K562 (cell line): ENCODE measurements around the gene BBS1. TPM values are rescaled to one million over a fixed set of nuclear protein-coding genes. Genes with fewer than 3 reads are reported as not detected.

Experiments used
- ARNT ChIP-seq, 2 experiments: fragments of 450-650 bp; IDR thresholded peaks; 2 replicates each; pipeline ENCODE4 v1.6.1; 2016; ENCODE audit warnings: mild to moderate bottlenecking in 1 of 2
- EGR1 ChIP-seq: fragments of 450-650 bp; conservative IDR thresholded peaks from 2 replicates; pipeline ENCODE4 v1.6.1; 2017; ENCODE audit warnings: mild to moderate bottlenecking
- FOSL1 ChIP-seq: fragments of 200-800 bp; sonication (Bioruptor generic); conservative IDR thresholded peaks from 2 replicates; pipeline ENCODE4 v1.6.1; 2016; ENCODE audit warnings: missing genetic modification characterization, missing compliant biosample characterization
- FOXK1 ChIP-seq: sonication (generic); formaldehyde crosslinking; IDR thresholded peaks from 2 replicates; pipeline ENCODE4 v1.8.0; 2022; ENCODE audit warnings: missing genetic modification reagents, mild to moderate bottlenecking, borderline replicate concordance
- FOXM1 ChIP-seq, 2 experiments: fragments of 450-650 bp in 1 of 2; sonication (generic) in 1 of 2; formaldehyde crosslinking in 1 of 2; IDR thresholded peaks; 2 replicates each; pipeline versions ENCODE4 v1.6.1 to v1.9.0; 2017 to 2022; ENCODE audit warnings: low read depth in 2 of 2, mild to moderate bottlenecking in 2 of 2, missing genetic modification reagents in 1 of 2, moderate library complexity in 1 of 2
- PRPF4 ChIP-seq: fragments of 200-400 bp; formaldehyde crosslinking; IDR thresholded peaks from one replicate; pipeline ENCODE4 v1.6.1; 2017; ENCODE audit warnings: low read length, low read depth, mild to moderate bottlenecking; ENCODE audit not compliant: insufficient read depth, poor library complexity, severe bottlenecking
- RHOXF2B ChIP-seq: fragments of 250-450 bp; sonication (Bioruptor Pico); conservative IDR thresholded peaks from 2 replicates; pipeline ENCODE4 v1.5.1; 2021
- ZNF253 ChIP-seq: fragments of 250-450 bp; sonication (Bioruptor Pico); conservative IDR thresholded peaks from 2 replicates; pipeline ENCODE4 v1.6.1; 2021; ENCODE audit warnings: mild to moderate bottlenecking
- ZNF384 ChIP-seq: IDR thresholded peaks from 2 replicates; pipeline ENCODE4 v1.6.1; 2012; ENCODE audit warnings: low read depth, low read length, improper control_type of control experiment
- ZNF436 ChIP-seq: fragments of 250-450, 450-650 bp; sonication (Bioruptor Pico); formaldehyde crosslinking; IDR thresholded peaks from 2 replicates; pipeline ENCODE4 v1.7.0; 2020; ENCODE audit warnings: mild to moderate bottlenecking
- ZNF644 ChIP-seq: fragments of 200-800 bp; sonication (Bioruptor generic); IDR thresholded peaks from 2 replicates; pipeline ENCODE4 v1.6.1; 2016; ENCODE audit warnings: low read depth, missing genetic modification characterization, missing compliant biosample characterization
- ZNF707 ChIP-seq: fragments of 250-450 bp; sonication (Bioruptor Pico); conservative IDR thresholded peaks from 2 replicates; pipeline ENCODE4 v1.8.0; 2022; ENCODE audit warnings: inconsistent platforms, mild to moderate bottlenecking, moderate library complexity
- polyA plus RNA-seq, 8 experiments: library from polyadenylated mRNA; depleted of rRNA in 4 of 8; stranded (reverse) in 5 of 8; unstranded in 3 of 8; fragments of >200 nt; fragmentation: Nextera tagmentation in 2 of 8; fragmentation: Illumina TruSeq in 1 of 8; extraction: Ambion mirVana in 2 of 8; extraction: Trizol in 1 of 8; gene quantifications; 2 replicates each; pipeline versions ENCODE4 v1.2.1 to v1.2.3, GENCODE V29; 2011 to 2014; ENCODE audit warnings: inconsistent platforms in 1 of 8, missing spikeins in 1 of 8
- total RNA-seq, 7 experiments: library from RNA; depleted of rRNA in 6 of 7; stranded (reverse); fragments of >200 nt in 6 of 7; fragmentation: Illumina TruSeq in 2 of 7; extraction: Trizol in 2 of 7; gene quantifications; 2 replicates each; pipeline versions ENCODE4 v1.2.1 to v1.2.3, GENCODE V29; 2011 to 2021; ENCODE audit warnings: low replicate concordance in 1 of 7
- TF ChIP-seq, protein P1 (sequence below): IDR thresholded peaks from 3 replicates; pipeline ENCODE4 v1.6.1; 2011; ENCODE audit warnings: borderline replicate concordance, mild to moderate bottlenecking, moderate library complexity; ENCODE audit not compliant: insufficient read length; ENCODE audit errors: extremely low read depth
- TF ChIP-seq, protein P2 (sequence below): fragments of 450-650 bp; IDR thresholded peaks from 2 replicates; pipeline ENCODE4 v1.6.1; 2016; ENCODE audit warnings: mild to moderate bottlenecking
- TF ChIP-seq, protein P3 (sequence below): fragments of 250-450 bp; sonication (Bioruptor Pico); IDR thresholded peaks from 2 replicates; pipeline ENCODE4 v1.5.0; 2020; ENCODE audit warnings: mild to moderate bottlenecking, borderline replicate concordance
- TF ChIP-seq, protein P4 (sequence below): fragments of 450-650 bp; IDR thresholded peaks from 2 replicates; pipeline ENCODE4 v1.7.1; 2018; ENCODE audit warnings: mild to moderate bottlenecking, low read depth; ENCODE audit not compliant: partially characterized antibody

Gene BBS1
- total and polyA plus RNA-seq, 9 of the 15 experiments (the other 6 are each of a cell fraction or from before 2014, with no cell fraction given), result 9.0 to 19.8 (median 12.1) TPM

DNA sequence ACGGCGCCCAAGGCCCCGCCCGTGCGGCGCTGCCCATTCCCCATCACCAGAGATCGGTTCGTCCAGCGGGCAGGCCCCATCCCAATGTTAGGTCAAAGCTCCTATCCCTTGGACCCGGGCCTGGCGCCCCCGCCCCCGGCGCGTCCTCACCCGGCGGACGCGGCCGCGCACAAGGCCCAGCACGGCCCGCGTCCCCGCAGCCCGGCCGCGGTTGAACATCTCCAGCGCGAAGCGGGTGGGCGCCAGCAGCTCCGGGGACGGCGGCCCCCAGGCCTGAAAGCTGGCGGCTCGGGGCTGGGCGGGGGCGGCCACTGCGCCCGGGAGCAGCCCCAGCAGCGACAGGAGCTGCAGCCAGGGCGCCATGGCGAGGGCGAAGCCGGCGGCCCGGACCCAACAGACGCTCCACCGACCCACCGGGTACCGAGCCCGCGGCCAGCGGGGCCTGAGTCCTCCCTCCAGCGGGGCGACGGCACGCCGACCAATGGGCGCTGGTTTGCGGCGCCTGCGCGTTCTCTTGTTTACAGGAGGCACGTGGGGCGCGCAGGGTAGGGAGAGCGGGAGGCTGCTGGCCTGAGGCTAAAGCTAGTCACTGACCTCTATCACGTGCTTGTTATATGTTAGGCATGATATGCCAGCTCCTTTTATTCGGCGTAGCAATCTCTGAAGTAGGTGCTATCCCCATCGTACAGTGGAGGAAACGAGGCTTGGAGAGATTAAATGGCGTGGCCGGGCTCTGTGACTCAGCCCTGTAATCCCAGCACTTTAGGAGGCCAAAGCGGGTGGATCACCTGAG, 57.9 kb downstream of the BBS1 start, which contains the start of gene CTSF (continued):
- TF ChIP-seq, protein P1, sequence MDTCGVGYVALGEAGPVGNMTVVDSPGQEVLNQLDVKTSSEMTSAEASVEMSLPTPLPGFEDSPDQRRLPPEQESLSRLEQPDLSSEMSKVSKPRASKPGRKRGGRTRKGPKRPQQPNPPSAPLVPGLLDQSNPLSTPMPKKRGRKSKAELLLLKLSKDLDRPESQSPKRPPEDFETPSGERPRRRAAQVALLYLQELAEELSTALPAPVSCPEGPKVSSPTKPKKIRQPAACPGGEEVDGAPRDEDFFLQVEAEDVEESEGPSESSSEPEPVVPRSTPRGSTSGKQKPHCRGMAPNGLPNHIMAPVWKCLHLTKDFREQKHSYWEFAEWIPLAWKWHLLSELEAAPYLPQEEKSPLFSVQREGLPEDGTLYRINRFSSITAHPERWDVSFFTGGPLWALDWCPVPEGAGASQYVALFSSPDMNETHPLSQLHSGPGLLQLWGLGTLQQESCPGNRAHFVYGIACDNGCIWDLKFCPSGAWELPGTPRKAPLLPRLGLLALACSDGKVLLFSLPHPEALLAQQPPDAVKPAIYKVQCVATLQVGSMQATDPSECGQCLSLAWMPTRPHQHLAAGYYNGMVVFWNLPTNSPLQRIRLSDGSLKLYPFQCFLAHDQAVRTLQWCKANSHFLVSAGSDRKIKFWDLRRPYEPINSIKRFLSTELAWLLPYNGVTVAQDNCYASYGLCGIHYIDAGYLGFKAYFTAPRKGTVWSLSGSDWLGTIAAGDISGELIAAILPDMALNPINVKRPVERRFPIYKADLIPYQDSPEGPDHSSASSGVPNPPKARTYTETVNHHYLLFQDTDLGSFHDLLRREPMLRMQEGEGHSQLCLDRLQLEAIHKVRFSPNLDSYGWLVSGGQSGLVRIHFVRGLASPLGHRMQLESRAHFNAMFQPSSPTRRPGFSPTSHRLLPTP, result no peak
- TF ChIP-seq, protein P2, sequence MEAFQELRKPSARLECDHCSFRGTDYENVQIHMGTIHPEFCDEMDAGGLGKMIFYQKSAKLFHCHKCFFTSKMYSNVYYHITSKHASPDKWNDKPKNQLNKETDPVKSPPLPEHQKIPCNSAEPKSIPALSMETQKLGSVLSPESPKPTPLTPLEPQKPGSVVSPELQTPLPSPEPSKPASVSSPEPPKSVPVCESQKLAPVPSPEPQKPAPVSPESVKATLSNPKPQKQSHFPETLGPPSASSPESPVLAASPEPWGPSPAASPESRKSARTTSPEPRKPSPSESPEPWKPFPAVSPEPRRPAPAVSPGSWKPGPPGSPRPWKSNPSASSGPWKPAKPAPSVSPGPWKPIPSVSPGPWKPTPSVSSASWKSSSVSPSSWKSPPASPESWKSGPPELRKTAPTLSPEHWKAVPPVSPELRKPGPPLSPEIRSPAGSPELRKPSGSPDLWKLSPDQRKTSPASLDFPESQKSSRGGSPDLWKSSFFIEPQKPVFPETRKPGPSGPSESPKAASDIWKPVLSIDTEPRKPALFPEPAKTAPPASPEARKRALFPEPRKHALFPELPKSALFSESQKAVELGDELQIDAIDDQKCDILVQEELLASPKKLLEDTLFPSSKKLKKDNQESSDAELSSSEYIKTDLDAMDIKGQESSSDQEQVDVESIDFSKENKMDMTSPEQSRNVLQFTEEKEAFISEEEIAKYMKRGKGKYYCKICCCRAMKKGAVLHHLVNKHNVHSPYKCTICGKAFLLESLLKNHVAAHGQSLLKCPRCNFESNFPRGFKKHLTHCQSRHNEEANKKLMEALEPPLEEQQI, result no peak
- TF ChIP-seq, protein P3, sequence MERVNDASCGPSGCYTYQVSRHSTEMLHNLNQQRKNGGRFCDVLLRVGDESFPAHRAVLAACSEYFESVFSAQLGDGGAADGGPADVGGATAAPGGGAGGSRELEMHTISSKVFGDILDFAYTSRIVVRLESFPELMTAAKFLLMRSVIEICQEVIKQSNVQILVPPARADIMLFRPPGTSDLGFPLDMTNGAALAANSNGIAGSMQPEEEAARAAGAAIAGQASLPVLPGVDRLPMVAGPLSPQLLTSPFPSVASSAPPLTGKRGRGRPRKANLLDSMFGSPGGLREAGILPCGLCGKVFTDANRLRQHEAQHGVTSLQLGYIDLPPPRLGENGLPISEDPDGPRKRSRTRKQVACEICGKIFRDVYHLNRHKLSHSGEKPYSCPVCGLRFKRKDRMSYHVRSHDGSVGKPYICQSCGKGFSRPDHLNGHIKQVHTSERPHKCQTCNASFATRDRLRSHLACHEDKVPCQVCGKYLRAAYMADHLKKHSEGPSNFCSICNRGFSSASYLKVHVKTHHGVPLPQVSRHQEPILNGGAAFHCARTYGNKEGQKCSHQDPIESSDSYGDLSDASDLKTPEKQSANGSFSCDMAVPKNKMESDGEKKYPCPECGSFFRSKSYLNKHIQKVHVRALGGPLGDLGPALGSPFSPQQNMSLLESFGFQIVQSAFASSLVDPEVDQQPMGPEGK (CRISPR knock-in tag), result no peak
- TF ChIP-seq ZNF384, result no peak
- TF ChIP-seq FOSL1 (tag), result peak; percentile 58
- no peak for TF ChIP-seq ZNF707
- no peak for TF ChIP-seq PRPF4
- TF ChIP-seq ZNF253 (CRISPR knock-in tag), result no peak
- peak; percentile 98 for TF ChIP-seq FOXK1 (CRISPR knock-in tag)
- TF ChIP-seq RHOXF2B (CRISPR knock-in tag), result no peak
- TF ChIP-seq, protein P4, sequence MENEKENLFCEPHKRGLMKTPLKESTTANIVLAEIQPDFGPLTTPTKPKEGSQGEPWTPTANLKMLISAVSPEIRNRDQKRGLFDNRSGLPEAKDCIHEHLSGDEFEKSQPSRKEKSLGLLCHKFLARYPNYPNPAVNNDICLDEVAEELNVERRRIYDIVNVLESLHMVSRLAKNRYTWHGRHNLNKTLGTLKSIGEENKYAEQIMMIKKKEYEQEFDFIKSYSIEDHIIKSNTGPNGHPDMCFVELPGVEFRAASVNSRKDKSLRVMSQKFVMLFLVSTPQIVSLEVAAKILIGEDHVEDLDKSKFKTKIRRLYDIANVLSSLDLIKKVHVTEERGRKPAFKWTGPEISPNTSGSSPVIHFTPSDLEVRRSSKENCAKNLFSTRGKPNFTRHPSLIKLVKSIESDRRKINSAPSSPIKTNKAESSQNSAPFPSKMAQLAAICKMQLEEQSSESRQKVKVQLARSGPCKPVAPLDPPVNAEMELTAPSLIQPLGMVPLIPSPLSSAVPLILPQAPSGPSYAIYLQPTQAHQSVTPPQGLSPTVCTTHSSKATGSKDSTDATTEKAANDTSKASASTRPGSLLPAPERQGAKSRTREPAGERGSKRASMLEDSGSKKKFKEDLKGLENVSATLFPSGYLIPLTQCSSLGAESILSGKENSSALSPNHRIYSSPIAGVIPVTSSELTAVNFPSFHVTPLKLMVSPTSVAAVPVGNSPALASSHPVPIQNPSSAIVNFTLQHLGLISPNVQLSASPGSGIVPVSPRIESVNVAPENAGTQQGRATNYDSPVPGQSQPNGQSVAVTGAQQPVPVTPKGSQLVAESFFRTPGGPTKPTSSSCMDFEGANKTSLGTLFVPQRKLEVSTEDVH, result no peak
- no peak for TF ChIP-seq FOXM1 (IDR thresholded peaks at IDR 0.05; ENCODE audit: low read depth)
- TF ChIP-seq FOXM1 (CRISPR knock-in tag; IDR thresholded peaks at IDR 0.05; ENCODE audit: low read depth), result peak; percentile 73; the same call in 1 of the 2 replicates
- TF ChIP-seq ZNF644 (tag), result no peak
- no peak for TF ChIP-seq ARNT (IDR thresholded peaks at IDR 0.05)
- no peak for TF ChIP-seq ZNF436 (CRISPR knock-in tag)
- TF ChIP-seq EGR1, result peak; percentile 32; the same call in 1 of the 2 replicates
